ENCODE results near the gene ZNF850.

DNA sequence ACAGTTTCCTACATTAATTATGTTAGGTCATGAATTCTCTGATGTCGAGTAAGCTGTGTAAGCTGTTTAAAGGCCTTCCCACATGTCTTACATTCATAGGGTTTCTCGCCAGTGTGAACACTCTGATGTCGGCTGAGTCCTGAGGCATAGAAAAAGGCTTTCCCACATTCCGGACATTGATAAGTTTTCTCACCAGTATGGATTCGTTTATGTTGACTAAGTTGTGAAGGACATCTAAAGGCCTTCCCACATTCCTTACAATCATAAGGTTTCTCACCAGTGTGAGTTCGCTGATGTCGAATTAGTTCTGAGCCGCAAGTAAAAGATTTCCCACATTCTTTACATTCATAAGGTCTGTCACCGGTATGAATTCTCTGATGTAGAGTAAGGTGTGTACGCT lies 24.9 kb downstream of the ZNF850 start:
- TF ChIP-seq, protein P1, sequence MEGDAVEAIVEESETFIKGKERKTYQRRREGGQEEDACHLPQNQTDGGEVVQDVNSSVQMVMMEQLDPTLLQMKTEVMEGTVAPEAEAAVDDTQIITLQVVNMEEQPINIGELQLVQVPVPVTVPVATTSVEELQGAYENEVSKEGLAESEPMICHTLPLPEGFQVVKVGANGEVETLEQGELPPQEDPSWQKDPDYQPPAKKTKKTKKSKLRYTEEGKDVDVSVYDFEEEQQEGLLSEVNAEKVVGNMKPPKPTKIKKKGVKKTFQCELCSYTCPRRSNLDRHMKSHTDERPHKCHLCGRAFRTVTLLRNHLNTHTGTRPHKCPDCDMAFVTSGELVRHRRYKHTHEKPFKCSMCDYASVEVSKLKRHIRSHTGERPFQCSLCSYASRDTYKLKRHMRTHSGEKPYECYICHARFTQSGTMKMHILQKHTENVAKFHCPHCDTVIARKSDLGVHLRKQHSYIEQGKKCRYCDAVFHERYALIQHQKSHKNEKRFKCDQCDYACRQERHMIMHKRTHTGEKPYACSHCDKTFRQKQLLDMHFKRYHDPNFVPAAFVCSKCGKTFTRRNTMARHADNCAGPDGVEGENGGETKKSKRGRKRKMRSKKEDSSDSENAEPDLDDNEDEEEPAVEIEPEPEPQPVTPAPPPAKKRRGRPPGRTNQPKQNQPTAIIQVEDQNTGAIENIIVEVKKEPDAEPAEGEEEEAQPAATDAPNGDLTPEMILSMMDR (conservative IDR thresholded peaks at IDR 0.05; ENCODE audit: low read depth, low read length), result no peak
- no peak for TF ChIP-seq EZH2 (IDR thresholded peaks at IDR 0.05; ENCODE audit: borderline replicate concordance, low read depth, low read length, poor library complexity, severe bottlenecking)
